PC-9 (cell line): Measurements from ENCODE around the gene CRHR2.

Experiments
- CTCF ChIP-seq: fragments of 200-600 bp; sonication (generic); conservative IDR thresholded peaks from 2 replicates; pipeline ENCODE4 v1.6.1; 2017; ENCODE audit warnings: mixed run types, antibody characterized with exemption, mild to moderate bottlenecking, moderate library complexity
- EZH2 ChIP-seq: fragments of 200-600 bp; sonication (generic); IDR thresholded peaks from 2 replicates; pipeline ENCODE4 v1.8.0; 2017; ENCODE audit warnings: antibody characterized with exemption, low read depth

- TF ChIP-seq CTCF, result peak; percentile 47; the same call in 1 of the 2 replicates
- TF ChIP-seq EZH2, result no peak
These were observed 22.8 kb upstream of the CRHR2 start for GRCh38 chr7:30705008-30705407.
